Measurements from ENCODE around the gene SH3PXD2A.
A peak's percentile ranks its signal among the peaks of the same experiment; 100 is the strongest.

SH3PXD2A gene

DNA sequence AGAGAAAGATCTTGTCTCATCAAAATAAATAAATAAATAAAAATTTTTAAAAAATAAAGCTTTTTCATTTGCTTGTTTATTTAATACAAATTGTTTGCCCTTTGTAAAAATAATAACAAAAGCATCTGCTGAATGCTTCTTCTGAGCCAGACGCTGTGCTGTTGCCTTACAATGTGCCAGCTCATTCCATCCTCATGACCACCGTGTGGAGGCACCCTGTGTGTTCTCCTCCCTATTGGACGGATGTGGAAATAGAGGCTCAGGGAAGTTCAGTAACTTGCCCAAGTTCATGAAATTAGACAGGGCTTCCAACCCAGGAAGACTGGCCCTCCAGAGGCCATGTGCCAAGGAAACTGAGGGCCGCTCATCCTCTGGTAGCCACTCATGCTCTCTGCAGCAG lies 120.6 kb downstream of the SH3PXD2A start:
- no peak for TF ChIP-seq GATA3 (IDR thresholded peaks at IDR 0.05; ENCODE audit: low read depth, low read length)
- TF ChIP-seq GATA2 (IDR thresholded peaks at IDR 0.05; ENCODE audit: low read depth, low read length): no peak

DNA sequence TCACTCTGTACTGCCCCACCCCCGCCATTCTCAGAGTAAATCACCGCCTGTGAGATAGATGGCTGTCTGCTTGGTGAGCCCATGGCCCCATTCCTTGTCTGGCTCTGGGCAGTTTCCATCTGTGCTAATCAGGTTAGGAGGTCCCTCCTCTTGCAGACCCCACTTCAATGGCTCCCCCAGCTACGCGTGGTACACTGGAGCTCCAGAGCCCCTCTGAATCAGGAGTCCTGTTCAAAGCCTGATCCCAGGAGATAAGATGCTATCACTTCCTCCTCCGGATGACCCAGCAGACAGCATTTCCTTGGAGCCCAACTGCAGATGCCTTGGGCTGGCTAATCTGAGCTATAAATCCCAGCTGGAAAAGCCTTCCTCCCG lies 122.3 kb downstream of the SH3PXD2A start:
- peak; percentile 100 for TF ChIP-seq GATA2 (IDR thresholded peaks at IDR 0.05; ENCODE audit: low read depth, low read length)
- peak; percentile 99 for TF ChIP-seq GATA3 (IDR thresholded peaks at IDR 0.05; ENCODE audit: low read depth, low read length)

DNA sequence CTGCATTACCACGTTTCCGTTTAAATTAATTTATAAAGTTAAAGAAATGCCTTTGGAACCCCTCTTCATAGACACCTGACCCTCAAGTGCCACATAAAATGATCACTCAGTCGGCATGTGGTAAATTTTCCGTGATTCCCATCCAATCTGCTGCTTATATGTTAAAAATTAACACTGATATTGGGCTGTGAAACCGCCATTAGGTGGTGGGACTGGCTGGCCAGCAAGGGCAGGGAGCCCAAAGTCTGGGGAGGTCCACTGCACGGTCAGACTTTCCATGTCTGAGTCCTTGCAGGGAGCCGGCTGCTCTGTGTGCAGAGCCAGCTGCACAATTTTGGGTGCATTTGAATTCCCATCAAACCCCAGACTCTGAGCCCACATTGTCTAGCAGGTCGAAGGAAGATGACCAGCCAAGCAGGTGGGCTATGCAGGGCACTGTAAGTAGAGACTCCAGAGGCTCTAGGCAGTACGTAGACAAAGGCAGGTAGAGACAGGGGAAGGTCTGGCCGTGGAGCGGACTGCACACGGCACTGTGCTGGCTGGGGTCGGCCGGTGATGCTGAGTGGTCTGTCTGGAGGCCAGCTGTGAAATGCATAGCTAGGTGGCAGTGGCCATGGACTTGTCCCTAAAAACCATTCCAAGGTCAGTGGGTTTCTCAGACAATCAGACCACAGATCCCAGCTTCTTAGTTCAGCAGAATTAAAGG lies 122.9 kb downstream of the SH3PXD2A start:
- TF ChIP-seq GATA2 (IDR thresholded peaks at IDR 0.05; ENCODE audit: low read depth, low read length) (no peak), GATA3 (IDR thresholded peaks at IDR 0.05; ENCODE audit: low read depth, low read length) (no peak)

DNA sequence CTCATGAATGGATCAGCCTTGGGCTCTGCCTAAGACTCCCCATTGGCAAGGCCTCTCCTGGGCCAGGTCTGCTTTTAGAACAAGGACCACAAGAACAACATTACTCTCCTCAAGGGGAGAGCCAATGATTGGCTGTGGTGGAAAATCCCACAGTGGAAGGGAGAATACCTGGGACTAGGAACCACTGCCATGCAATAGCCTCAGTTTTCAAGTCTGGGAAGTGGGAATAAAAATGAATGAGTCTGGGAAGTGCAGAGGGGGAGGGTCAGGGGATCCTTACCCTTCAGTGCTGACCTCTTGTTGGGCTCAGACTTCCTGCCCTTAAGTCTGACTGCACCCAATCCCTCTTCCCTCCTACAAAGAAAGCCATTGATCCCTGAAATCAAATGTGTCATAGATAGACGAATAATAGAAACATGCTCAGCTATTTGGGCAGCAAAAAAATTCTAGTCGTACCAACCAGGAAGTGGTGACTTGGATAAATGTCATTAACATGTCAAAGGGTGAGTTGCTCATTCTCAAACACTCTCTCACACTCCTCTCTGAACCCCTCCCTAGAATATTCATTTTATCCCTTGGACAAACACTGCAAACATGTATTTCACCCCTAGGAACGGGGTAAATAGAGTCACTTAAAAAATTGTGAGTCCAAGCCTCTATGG lies 123.6 kb downstream of the SH3PXD2A start:
- no peak for TF ChIP-seq GATA3 (IDR thresholded peaks at IDR 0.05; ENCODE audit: low read depth, low read length)
- TF ChIP-seq GATA2 (IDR thresholded peaks at IDR 0.05; ENCODE audit: low read depth, low read length): no peak

DNA sequence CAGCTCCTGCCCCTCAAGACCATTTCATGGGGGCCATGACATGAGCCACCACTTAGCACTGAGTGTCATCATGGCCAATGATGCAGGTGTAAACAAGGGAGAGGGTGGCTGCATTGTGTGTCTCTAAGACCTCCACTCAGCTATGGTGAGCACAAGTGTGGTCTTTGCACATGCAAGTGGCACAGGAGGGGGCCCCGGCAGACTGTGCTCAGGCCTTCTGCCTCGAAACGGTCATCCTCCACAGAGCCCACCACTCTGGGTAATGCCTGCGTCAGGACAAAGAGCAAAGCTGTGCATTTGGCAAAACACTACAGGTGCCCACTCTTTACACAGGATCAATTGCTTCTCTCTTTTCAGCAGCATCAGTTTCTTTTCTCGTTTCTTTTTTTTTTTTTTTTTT lies 125.5 kb downstream of the SH3PXD2A start:
- TF ChIP-seq GATA2 (IDR thresholded peaks at IDR 0.05; ENCODE audit: low read depth, low read length) (no peak), GATA3 (IDR thresholded peaks at IDR 0.05; ENCODE audit: low read depth, low read length) (no peak)

DNA sequence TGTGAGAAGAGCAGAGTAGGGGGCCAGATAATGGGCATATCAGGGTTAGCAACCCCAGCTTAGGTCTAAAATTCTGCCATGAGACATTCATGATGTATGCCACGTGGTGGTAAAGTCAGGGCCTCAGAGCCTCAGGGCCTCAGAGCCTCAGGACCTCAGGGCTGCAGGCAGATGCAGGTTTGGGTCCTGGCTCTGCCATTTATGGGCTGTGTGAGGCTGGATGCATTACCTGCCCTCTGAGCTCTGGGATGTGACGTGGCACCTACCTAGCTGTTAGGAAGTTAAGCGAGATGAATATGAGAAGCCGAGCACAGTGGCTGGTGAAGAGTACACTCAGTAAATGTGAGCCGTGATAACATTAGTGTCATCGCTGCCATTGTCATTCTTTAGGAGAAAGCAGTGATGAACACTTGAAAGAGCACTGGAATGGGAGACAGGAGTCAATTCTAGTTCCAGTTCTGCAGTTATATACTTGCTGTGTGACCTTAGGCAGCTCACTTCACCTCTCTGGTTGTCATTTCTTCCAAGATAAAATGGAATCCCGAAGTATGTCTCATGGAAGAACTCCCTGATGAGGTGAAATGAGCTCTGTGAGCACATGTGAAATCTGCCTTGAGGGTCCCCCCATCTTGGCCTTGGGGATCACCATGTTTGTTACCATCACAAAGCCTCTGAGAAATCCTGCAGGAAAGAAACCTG lies 127.2 kb downstream of the SH3PXD2A start:
- TF ChIP-seq GATA2 (IDR thresholded peaks at IDR 0.05; ENCODE audit: low read depth, low read length) (no peak), GATA3 (IDR thresholded peaks at IDR 0.05; ENCODE audit: low read depth, low read length) (no peak)

DNA sequence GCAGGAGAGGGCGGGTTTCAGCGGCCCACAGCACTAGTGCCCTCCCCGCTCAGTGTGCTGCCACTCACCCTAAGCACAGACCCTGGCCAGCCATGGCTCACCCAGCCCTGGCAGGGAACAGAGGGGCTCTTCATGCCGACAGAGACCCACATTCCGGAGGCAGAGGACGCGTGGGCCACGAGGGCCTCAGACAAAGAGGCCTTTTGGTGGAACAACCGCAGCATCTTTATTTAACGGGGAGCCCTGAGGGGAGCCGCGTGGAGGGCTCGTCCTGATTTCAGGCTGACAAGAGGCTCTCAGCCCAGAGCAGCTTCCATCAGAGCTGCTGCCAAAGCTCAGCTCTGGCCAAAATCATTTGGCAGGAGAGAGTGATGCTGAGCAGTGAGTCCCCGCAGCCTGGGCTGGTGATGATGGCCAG lies 127.8 kb downstream of the SH3PXD2A start:
- TF ChIP-seq GATA2 (IDR thresholded peaks at IDR 0.05; ENCODE audit: low read depth, low read length) (peak; percentile 40), GATA3 (IDR thresholded peaks at IDR 0.05; ENCODE audit: low read depth, low read length) (no peak)

DNA sequence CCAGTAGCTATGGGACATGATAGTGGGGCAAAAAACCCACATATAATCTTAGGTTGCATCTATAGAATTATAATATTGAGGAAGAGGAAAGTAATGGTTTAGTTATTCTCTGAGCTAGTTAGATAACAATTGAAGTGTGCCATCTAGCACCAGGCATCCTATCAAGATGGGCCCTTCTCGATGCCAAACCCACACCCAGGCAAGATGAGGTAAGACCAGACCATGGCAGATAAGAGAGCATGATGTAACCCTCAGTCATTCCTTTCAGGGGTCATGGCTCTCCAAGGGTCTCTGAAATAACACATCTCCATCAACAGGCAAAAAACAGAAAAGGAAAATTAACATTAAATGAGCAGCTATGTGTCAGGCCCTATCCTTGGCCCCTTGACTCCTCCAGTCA lies 128.7 kb downstream of the SH3PXD2A start:
- TF ChIP-seq GATA3 (IDR thresholded peaks at IDR 0.05; ENCODE audit: low read depth, low read length): no peak
- TF ChIP-seq GATA2 (IDR thresholded peaks at IDR 0.05; ENCODE audit: low read depth, low read length): no peak

DNA sequence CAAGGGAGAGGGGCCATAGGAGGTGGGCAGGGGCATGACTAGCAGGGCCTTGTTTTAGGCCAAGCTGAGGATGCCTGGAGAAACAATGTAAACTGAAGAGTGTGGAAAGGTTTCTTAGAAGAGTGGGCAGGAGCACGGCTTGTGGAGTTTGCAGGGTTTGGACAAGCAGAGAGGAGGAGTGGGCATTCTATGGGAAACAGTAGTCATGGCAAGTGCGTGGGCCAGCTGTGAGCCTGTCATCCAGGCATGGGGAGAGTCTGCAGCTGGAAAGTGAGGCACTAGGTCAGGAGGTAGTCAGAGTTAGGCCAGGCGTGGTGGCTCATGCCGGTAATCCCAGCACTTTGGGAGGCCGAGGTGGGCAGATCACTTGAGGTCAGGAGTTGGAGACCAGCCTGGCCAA lies 130.1 kb downstream of the SH3PXD2A start:
- TF ChIP-seq GATA3 (IDR thresholded peaks at IDR 0.05; ENCODE audit: low read depth, low read length): no peak
- TF ChIP-seq GATA2 (IDR thresholded peaks at IDR 0.05; ENCODE audit: low read depth, low read length): no peak

DNA sequence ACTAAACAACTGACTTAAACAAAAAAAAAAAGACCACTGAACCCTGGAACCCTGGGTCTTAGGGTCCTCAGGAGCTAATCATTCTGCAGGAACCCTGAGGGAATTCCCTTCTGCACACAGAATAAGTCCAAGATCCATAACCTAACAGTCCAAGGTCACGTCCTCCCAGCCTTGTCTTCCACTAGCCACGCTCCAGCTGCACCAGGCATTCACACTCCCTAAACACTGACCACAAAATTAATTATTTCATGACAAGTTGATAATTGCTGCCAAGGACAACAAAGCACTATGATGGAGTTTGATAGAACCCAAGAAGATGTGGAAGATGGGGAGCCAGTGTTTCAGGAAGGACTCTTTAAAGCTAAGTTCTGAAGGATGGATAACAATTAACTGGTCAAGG lies 130.6 kb downstream of the SH3PXD2A start:
- no peak for TF ChIP-seq GATA3 (IDR thresholded peaks at IDR 0.05; ENCODE audit: low read depth, low read length)
- TF ChIP-seq GATA2 (IDR thresholded peaks at IDR 0.05; ENCODE audit: low read depth, low read length): no peak

DNA sequence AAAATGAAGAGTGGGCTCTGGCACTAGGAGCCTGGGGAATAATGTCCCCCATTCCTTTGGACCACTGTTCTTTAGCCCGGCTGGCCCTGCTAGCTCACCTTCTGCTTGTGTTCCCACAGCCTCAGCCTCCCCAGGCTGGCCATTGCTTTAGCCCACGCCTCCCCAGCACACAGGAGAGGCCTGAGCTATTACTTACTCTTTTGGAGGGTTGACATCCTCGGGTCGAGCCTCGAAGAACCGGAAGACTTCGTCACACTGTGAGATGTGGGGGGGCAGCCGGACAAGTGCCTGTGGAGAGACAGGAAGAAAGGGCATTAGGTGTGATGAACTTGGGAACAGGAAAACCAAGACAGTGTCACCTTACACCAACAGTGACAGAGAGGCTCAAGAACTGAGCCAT lies 131.3 kb downstream of the SH3PXD2A start:
- 0 out of 2 replicates have a peak, but pooled peaks have one; percentile 2 for TF ChIP-seq GATA2 (IDR thresholded peaks at IDR 0.05; ENCODE audit: low read depth, low read length)
- TF ChIP-seq GATA3 (IDR thresholded peaks at IDR 0.05; ENCODE audit: low read depth, low read length): no peak

DNA sequence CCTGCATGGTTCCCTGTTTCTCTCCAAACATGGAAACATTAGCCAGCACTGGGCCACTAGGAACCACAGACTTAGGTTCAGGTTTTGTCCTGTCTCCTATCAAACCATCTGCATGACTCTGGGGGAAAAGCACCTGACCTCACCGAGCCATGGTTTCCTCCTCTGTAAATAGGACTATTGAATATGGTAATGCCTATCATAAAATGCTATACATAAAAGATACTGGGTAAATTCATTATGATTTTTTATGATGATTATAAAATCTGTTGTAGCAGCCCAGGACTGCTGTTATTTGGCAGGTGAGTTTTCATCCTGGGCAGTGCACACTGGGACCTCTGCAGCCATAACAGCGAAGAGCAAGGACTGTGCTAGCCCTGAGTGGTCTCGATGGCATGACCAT lies 131.8 kb downstream of the SH3PXD2A start:
- TF ChIP-seq GATA3 (IDR thresholded peaks at IDR 0.05; ENCODE audit: low read depth, low read length) (no peak), GATA2 (IDR thresholded peaks at IDR 0.05; ENCODE audit: low read depth, low read length) (peak; percentile 22; the same call in 1 of the 2 replicates)

DNA sequence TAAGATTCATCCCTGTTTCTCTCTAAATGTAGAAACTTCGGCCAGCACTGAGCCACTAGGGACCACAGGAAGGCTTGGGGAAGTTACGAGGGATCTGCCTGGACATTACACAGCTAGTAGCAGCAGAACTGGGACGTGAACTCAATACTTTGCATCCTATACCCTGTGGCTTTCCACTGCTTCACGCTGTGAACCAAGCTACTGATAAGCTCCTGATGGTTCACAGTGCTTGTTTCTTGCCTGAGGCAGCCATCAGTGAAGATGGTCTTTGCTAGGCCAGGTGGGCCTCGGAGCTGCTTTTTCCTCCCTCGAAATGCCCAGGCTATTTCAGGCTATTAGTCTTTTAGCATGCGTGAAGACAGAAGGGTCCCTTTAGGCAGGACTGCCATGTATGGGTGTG lies 132.7 kb downstream of the SH3PXD2A start:
- no peak for TF ChIP-seq GATA3 (IDR thresholded peaks at IDR 0.05; ENCODE audit: low read depth, low read length)
- TF ChIP-seq GATA2 (IDR thresholded peaks at IDR 0.05; ENCODE audit: low read depth, low read length): peak; percentile 72

DNA sequence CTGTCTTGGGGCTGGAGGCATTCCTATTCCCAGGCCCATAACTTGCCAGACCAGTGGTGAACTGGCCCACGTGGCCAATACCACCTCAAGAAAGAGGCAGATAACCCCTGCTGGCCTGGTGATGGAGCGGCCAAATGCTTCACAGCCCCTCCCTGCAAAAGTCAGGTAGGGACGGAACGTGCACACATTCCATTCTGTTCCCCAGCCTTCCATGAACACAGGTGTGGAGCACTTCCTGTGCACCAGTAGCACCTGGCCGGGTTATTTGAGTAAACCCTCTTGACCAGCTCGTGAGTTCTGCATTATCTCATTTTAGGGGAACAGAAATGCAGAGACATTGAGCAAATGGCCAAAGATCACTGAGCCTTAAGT lies 134.4 kb downstream of the SH3PXD2A start:
- TF ChIP-seq GATA3 (IDR thresholded peaks at IDR 0.05; ENCODE audit: low read depth, low read length): no peak
- no peak for TF ChIP-seq GATA2 (IDR thresholded peaks at IDR 0.05; ENCODE audit: low read depth, low read length)

All from SH-SY5Y (cell line).